H1 (cell line): ENCODE measurements around the gene TMEM63C. TPM values are rescaled to one million over a fixed set of nuclear protein-coding genes. Genes with fewer than 3 reads are reported as not detected.

Experiments used
- CTCF ChIA-PET: fragments of 300-600 bp; sonication (Branson Sonifier 250); formaldehyde crosslinking; loops from one replicate; lab custom pipeline; 2021; ENCODE audit not compliant: partially characterized antibody; lab: Charles Lee
- POLR2A ChIA-PET: fragments of 300-600 bp; sonication (Branson Sonifier 250); formaldehyde crosslinking; loops from one replicate; lab custom pipeline; 2021; ENCODE audit warnings: inconsistent platforms; ENCODE audit not compliant: partially characterized antibody; lab: Charles Lee
- DNase-seq, 2 experiments: peaks; one replicate each; pipeline versions ENCODE4 v3.0.0 to v3.0.0-alpha.2; 2010 to 2022; ENCODE audit warnings: low spot score in 2 of 2, low read depth in 1 of 2, mixed read lengths in 1 of 2
- FAIRE-seq: peaks from 2 replicates; lab custom pipeline; 2011; peaks lifted over from hg19 to GRCh38; lab: Jason Lieb, UNC
- H2AFZ ChIP-seq: 2 replicates; pipeline ENCODE4 v1.8.1; 2012; ENCODE audit warnings: low read length, inconsistent platforms
- H2AK5ac ChIP-seq: 2 replicates; pipeline ENCODE4 v1.6.1; 2013; ENCODE audit warnings: low read depth, low read length
- H2BK120ac ChIP-seq: replicated peaks from 2 replicates; pipeline ENCODE3; 2013; ENCODE audit warnings: low read depth, low read length, inconsistent platforms
- H2BK12ac ChIP-seq: 2 replicates; pipeline ENCODE4 v1.6.1; 2013; ENCODE audit warnings: low read depth, low read length
- H2BK15ac ChIP-seq: 2 replicates; pipeline ENCODE4 v1.6.1; 2013; ENCODE audit warnings: low read length
- H2BK20ac ChIP-seq: 2 replicates; pipeline ENCODE4 v1.6.1; 2013; ENCODE audit warnings: low read length
- H2BK5ac ChIP-seq: 2 replicates; pipeline ENCODE4 v1.6.1; 2013; ENCODE audit warnings: low read depth, low read length
- H3K14ac ChIP-seq: 2 replicates; pipeline ENCODE4 v1.6.1; 2013; ENCODE audit warnings: inconsistent platforms; ENCODE audit not compliant: insufficient read length
- H3K18ac ChIP-seq: 2 replicates; pipeline ENCODE4 v1.6.1; 2013; ENCODE audit warnings: low read length; ENCODE audit errors: extremely low read depth
- H3K23ac ChIP-seq: 2 replicates; pipeline ENCODE4 v1.6.1; 2013; ENCODE audit warnings: inconsistent platforms; ENCODE audit not compliant: insufficient read length
- H3K23me2 ChIP-seq: 2 replicates; pipeline ENCODE4 v1.6.1; 2013; ENCODE audit warnings: low read depth, low read length
- H3K27ac ChIP-seq: 2 replicates; pipeline ENCODE4 v1.6.1; 2011; ENCODE audit warnings: low read depth, low read length, inconsistent platforms
- H3K27me3 ChIP-seq, 4 experiments: replicated peaks in 1 of 4; 1 replicate in 1 of 4; 2 replicates in 3 of 4; pipeline versions ENCODE4 v1.6.1 to v1.8.1; 2011 to 2013; ENCODE audit warnings: low read length in 3 of 4, mild to moderate bottlenecking in 3 of 4, inconsistent platforms in 2 of 4, mixed read lengths in 2 of 4, moderate library complexity in 1 of 4; ENCODE audit not compliant: control insufficient read depth in 3 of 4, insufficient read depth in 3 of 4; ENCODE audit errors: extremely low read depth in 1 of 4
- H3K36me3 ChIP-seq, 4 experiments: 2 replicates each; pipeline versions ENCODE4 v1.6.1 to v1.8.1; 2011 to 2013; ENCODE audit warnings: mild to moderate bottlenecking in 4 of 4, low read length in 3 of 4, moderate library complexity in 2 of 4, control low read depth in 1 of 4, inconsistent platforms in 1 of 4; ENCODE audit not compliant: insufficient read depth in 4 of 4, control insufficient read depth in 2 of 4
- H3K4ac ChIP-seq: replicated peaks from 2 replicates; pipeline ENCODE3; 2013; ENCODE audit warnings: low read length, low read depth, mixed read lengths, inconsistent platforms; ENCODE audit not compliant: insufficient read length
- H3K4me1 ChIP-seq, 4 experiments: replicated peaks in 1 of 4; 1 replicate in 1 of 4; 2 replicates in 3 of 4; pipeline versions ENCODE4 v1.6.1 to v1.8.1; 2011 to 2013; ENCODE audit warnings: low read length in 3 of 4, inconsistent platforms in 2 of 4, mixed read lengths in 1 of 4; ENCODE audit not compliant: insufficient read depth in 4 of 4, control insufficient read depth in 3 of 4
- H3K4me2 ChIP-seq, 2 experiments: 2 replicates each; pipeline versions ENCODE4 v1.6.1 to v1.8.1; 2011 to 2013; ENCODE audit warnings: low read depth in 2 of 2, low read length in 2 of 2, control low read depth in 1 of 2, inconsistent platforms in 1 of 2, mild to moderate bottlenecking in 1 of 2; ENCODE audit not compliant: insufficient read depth in 1 of 2
- H3K4me3 ChIP-seq, 4 experiments: fragments of 200-600, 300-600 bp in 1 of 4; sonication (generic), shearing (Covaris generic), sonication (Bioruptor Twin) in 1 of 4; 2 replicates each; pipeline versions ENCODE4 v1.5.1 to v1.8.1; 2011 to 2016; ENCODE audit warnings: low read length in 4 of 4, low read depth in 3 of 4, control low read depth in 2 of 4, inconsistent platforms in 2 of 4, mild to moderate bottlenecking in 2 of 4, mixed read lengths in 1 of 4, moderate library complexity in 1 of 4; ENCODE audit not compliant: insufficient read depth in 2 of 4; ENCODE audit errors: extremely low read depth in 1 of 4
- H3K56ac ChIP-seq: replicated peaks from 2 replicates; pipeline ENCODE3; 2013; ENCODE audit warnings: low read depth, mild to moderate bottlenecking, mixed read lengths, low read length, inconsistent platforms; ENCODE audit not compliant: insufficient read length
- H3K79me1 ChIP-seq: 2 replicates; pipeline ENCODE4 v1.6.1; 2013; ENCODE audit warnings: low read depth, low read length, control low read depth
- H3K79me2 ChIP-seq, 2 experiments: 2 replicates each; pipeline versions ENCODE4 v1.6.1 to v1.8.1; 2012 to 2013; ENCODE audit warnings: low read length in 2 of 2, mild to moderate bottlenecking in 2 of 2, inconsistent platforms in 1 of 2; ENCODE audit not compliant: insufficient read depth in 2 of 2, control insufficient read depth in 1 of 2
- H3K9ac ChIP-seq, 4 experiments: replicated peaks in 1 of 4; 1 replicate in 1 of 4; 2 replicates in 3 of 4; pipeline versions ENCODE4 v1.6.1 to v1.8.1; 2011 to 2013; ENCODE audit warnings: low read depth in 3 of 4, low read length in 3 of 4, control low read depth in 2 of 4, mild to moderate bottlenecking in 2 of 4, moderate library complexity in 2 of 4, inconsistent platforms in 1 of 4; ENCODE audit errors: extremely low read depth in 1 of 4
- H3K9me3 ChIP-seq, 2 experiments: 2 replicates each; pipeline versions ENCODE4 v1.6.1 to v1.8.1; 2012 to 2013; ENCODE audit warnings: mild to moderate bottlenecking in 2 of 2, moderate library complexity in 2 of 2, control low read depth in 1 of 2, inconsistent platforms in 1 of 2, low read depth in 1 of 2, low read length in 1 of 2, mixed read lengths in 1 of 2; ENCODE audit not compliant: insufficient read depth in 2 of 2
- H4K20me1 ChIP-seq, 2 experiments: replicated peaks in 1 of 2; 2 replicates each; pipeline versions ENCODE3 to v1.8.1; 2011 to 2013; ENCODE audit warnings: inconsistent platforms in 2 of 2, low read length in 2 of 2, mild to moderate bottlenecking in 1 of 2; ENCODE audit not compliant: insufficient read depth in 2 of 2, control insufficient read depth in 1 of 2
- H4K5ac ChIP-seq: 2 replicates; pipeline ENCODE4 v1.6.1; 2013; ENCODE audit warnings: low read length, low read depth, mixed read lengths, inconsistent platforms; ENCODE audit not compliant: insufficient read length
- H4K8ac ChIP-seq: 2 replicates; pipeline ENCODE4 v1.8.0; 2013; ENCODE audit warnings: mild to moderate bottlenecking, moderate library complexity, low read length, inconsistent platforms; ENCODE audit not compliant: insufficient read depth; ENCODE audit errors: extremely low read depth
- H4K91ac ChIP-seq: replicated peaks from 2 replicates; pipeline ENCODE3; 2013; ENCODE audit warnings: low read length, mixed read lengths, inconsistent platforms; ENCODE audit not compliant: insufficient read length
- ATF2 ChIP-seq: IDR thresholded peaks from 2 replicates; pipeline ENCODE4 v1.6.1; 2012; ENCODE audit warnings: low read length, inconsistent platforms
- CEBPB ChIP-seq: IDR thresholded peaks from 2 replicates; pipeline ENCODE4 v1.6.1; 2012; ENCODE audit warnings: low read depth, low read length
- EZH2 ChIP-seq: fragments of 200-600 bp; sonication (generic); IDR thresholded peaks from 2 replicates; pipeline ENCODE4 v1.7.1; 2012; ENCODE audit warnings: low read depth, mild to moderate bottlenecking, moderate library complexity, low read length, inconsistent platforms; ENCODE audit not compliant: severe bottlenecking
- KDM1A ChIP-seq: fragments of 200-600, 300-600 bp; sonication (generic); IDR thresholded peaks from 2 replicates; pipeline ENCODE4 v1.7.1; 2016; ENCODE audit warnings: mild to moderate bottlenecking, low read length, borderline replicate concordance
- KDM5A ChIP-seq: fragments of 200-600 bp; IDR thresholded peaks from 2 replicates; pipeline ENCODE4 v1.7.1; 2012; ENCODE audit warnings: mild to moderate bottlenecking, low read length, inconsistent platforms, mixed read lengths
- MAFK ChIP-seq: IDR thresholded peaks from 2 replicates; pipeline ENCODE4 v1.6.1; 2012; ENCODE audit warnings: low read depth, mild to moderate bottlenecking, improper control_type of control experiment, low read length
- SIX5 ChIP-seq: IDR thresholded peaks from 2 replicates; pipeline ENCODE4 v1.6.1; 2011; ENCODE audit warnings: mild to moderate bottlenecking, low read depth, low read length
- SP1 ChIP-seq: IDR thresholded peaks from 2 replicates; pipeline ENCODE4 v1.6.1; 2011; ENCODE audit warnings: low read depth, low read length
- WGBS, 2 experiments: shearing (Covaris generic) in 1 of 2; methylation state at CpG; one replicate each; pipeline versions ENCODE4 v1.1.6 to v1.1.7; 2013 to 2015; ENCODE audit warnings: low lambda C conversion rate in 2 of 2, mixed read lengths in 2 of 2, inconsistent platforms in 1 of 2, low coverage in 1 of 2, missing lambda C conversion rate in 1 of 2; ENCODE audit not compliant: insufficient replicate concordance in 2 of 2, insufficient coverage in 1 of 2, insufficient read length in 1 of 2; ENCODE audit errors: extremely low coverage in 1 of 2, missing lambda C conversion rate in 1 of 2; 5-methylcytosine and 5-hydroxymethylcytosine counted together
- polyA plus RNA-seq, 7 experiments: library from polyadenylated mRNA; depleted of rRNA in 3 of 7; stranded (reverse) in 5 of 7; unstranded in 2 of 7; fragments of >200 nt in 5 of 7; fragments of 200-250 nt in 2 of 7; gene quantifications; 1 replicate in 5 of 7; 2 replicates in 1 of 7; 4 replicates in 1 of 7; pipeline versions ENCODE4 v1.2.1 to v1.2.3, GENCODE V29; 2011 to 2013; ENCODE audit warnings: missing spikeins in 2 of 7, mixed read lengths in 2 of 7
- total RNA-seq: library from RNA; stranded (reverse); fragmentation: NEBNext Ultra II Directional; extraction: Animal tissue kit (Norgen Biotek cat#: 25700); gene quantifications from 2 replicates; pipeline ENCODE4 v1.2.1, GENCODE V29; 2021

The TMEM63C gene
- total and polyA plus RNA-seq, 2 of the 8 experiments (the other 6 are each of a cell fraction or from before 2014, with no cell fraction given): 3.0 to 7.6 TPM

- Histone ChIP-seq H3K14ac (no peak overlapping the region), H4K91ac (peak overlapping the region; percentile 99), H2BK20ac (peak overlapping the region; percentile 100), H3K18ac (peak overlapping the region; percentile 91), H3K9me3 (no peaks in the 10 kb centered on the region), H3K4ac (peak overlapping the region; percentile 41), H3K27ac (no peak overlapping the region), H3K4me1 (peaks cover 3 to 25% (median 14%) of the 10 kb centered on the region in 4 experiments), H4K5ac (peak overlapping the region; percentile 69), H2BK5ac (peak overlapping the region; percentile 96), H2BK15ac (peak overlapping the region; percentile 100; the same call in 1 of the 2 replicates), H2BK120ac (peak overlapping the region; percentile 63), H3K23me2 (peaks cover 4% of the 10 kb centered on the region), H2BK12ac (peak overlapping the region; percentile 100), H3K9ac (peak overlapping the region in 3 of 4 experiments; percentile 4 to 68 (median 65); a peak in 4 of 7 replicates), H3K23ac (no peak overlapping the region), H2AK5ac (peak overlapping the region; percentile 100), H4K8ac (peak overlapping the region; percentile 86; the same call in 1 of the 2 replicates), H3K4me3 (peak overlapping the region in 2 of 4 experiments; percentile 20 to 29; a peak in 3 of 8 replicates), H3K56ac (peak overlapping the region; percentile 34), H4K20me1 (peaks cover 0 to 2% of the 10 kb centered on the region in 2 experiments), H3K79me1 (no peaks in the 10 kb centered on the region), H3K79me2 (no peaks in the 10 kb centered on the region), H3K4me2 (peak overlapping the region; percentile 68 to 99), H3K36me3 (no peaks in the 10 kb centered on the region), H3K27me3 (no peaks in the 10 kb centered on the region; a peak in 1 of 7 replicates), H2AFZ (peak overlapping the region; percentile 96)
- DNase-seq: peak in 1 of 2 experiments; percentile 63
- FAIRE-seq: peak; percentile 84
- TF ChIP-seq SP1 (no peak), EZH2 (no peak), MAFK (peak; percentile 1; the same call in 1 of the 2 replicates), SIX5 (no peak), ATF2 (no peak), KDM5A (no peak), KDM1A (no peak), CEBPB (no peak)
- 31% methylated on average over 13 of the region's 18 CpGs; no CpG with 5 or more reads in 1 of the 2 experiments for WGBS, 2 experiments
- CTCF ChIA-PET: interaction anchor here (1.1 to 52.5 kb wide), 8 partner anchors 8 to 133 kb away, joined by 3 to 1490 read pairs (median 6); partner anchors contain the start of genes CIPC and ZDHHC22
- POLR2A ChIA-PET: interaction anchor here (0.6 to 1.7 kb wide), 4 partner anchors 9 to 114 kb away, joined by 3 to 4 read pairs (median 3); no protein-coding TSS in a partner anchor
Measured at GRCh38 chr14:77158175-77158881, 23.3 kb upstream of the TMEM63C start.
